HG03108 (cell line): Measurements from ENCODE around the gene MANBA.
"Not testable (repeated sequence)": the region's sequence is repeated elsewhere in the genome, so short reads cannot be mapped to it uniquely, and the experiment has no call there.

Experiments used
- ATAC-seq: cut with Tn5 transposase; IDR thresholded peaks from one replicate; pipeline ENCODE4 v1.9.1; 2021; ENCODE audit warnings: moderate library complexity; ENCODE audit not compliant: unreplicated experiment

Gene MANBA

DNA sequence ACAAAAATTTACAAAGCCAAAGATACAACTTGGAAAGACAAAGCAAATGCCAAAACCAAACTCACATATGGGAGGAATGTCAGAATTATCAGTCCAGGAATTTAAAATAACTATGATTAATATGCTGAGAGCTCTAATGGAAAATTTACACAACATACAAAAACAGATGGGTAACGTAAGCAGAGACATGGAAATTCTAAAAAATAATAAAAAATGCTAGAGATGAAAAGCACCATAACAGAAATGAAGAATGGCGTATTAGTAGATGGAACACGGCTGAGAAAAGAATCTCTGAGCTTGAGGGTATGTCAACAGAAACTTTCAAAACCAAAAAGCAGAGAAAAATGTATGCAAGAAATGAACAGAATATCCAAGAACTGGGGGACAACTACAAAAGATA is 4.1 kb upstream of the MANBA start:
- no peak for ATAC-seq

DNA sequence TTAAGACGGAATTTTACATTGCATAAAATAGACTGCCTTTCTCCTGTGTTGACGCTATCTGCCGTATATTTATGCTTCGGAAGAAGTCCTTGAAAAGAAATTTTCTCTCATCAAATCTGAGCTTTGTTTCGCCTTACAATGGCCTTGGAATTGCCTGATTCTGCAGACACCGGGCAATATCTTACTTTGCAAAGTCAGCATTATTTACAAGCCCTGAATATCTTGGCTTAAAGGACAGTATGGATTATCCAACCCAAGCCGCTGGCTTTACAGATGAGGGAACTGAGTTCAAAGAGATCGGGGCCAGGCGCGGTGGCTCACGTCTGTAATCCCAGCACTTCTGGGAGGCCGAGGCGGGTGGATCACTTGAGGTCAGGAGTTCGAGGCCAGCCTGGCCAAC is 1.1 kb upstream of the MANBA start:
- no peak for ATAC-seq

DNA sequence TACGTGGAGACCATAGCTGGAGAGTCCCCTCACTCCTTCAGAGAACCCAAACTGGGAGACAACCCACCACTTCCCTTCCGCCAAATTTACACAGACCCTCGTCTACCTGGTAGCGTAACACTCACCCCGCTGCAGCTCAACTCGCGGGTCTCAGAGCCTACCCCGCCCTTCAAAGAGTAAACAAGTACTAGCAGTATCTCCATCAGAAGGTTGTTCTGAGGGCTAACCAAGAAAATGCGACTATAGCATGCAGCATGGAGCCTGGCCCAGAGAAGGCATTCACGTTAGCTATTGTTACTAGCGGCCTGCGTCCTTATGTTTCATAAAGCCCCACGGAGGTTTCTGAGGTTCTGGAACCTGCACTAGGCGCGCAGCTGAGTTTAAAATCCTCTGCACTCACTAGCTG is 531 bp upstream of the MANBA start:
- ATAC-seq, result no peak

DNA sequence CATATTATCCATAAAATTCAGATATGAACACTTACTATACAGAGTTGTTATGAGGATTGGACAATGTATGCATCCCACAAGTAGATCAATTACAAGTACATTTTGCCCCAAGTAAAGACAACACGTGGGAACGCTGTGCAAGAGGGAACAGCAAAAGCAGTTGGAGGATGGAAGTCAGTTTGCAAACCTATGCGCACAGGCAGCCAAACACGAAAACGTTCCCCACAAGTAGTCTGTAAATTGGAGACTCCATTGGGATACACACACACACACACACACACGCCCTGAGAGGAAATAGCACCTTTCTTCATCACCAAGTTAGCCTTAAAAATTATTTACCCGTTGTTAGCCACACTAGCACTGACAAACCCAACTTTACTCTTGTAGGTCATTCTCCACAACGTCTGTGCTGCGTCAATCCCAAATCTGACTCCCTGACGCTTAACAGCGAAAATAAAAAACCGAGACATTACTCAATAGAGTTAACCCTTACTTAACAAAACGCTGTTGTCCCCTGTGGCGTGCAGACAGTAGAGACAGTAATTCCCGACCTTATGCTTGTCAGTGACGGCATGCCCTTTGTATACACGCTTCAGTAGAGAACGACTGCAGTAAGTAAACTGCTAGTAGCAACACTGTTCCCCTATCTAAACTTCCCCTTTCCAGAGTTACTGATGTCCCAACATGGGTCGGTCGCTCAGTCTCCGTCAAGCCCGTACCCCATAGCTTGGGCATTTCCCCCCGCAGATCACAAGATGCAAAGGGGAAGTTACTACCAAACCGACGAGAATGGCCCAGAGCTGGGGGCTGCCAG is 730 bp downstream of the MANBA start:
- peak; percentile 45 for ATAC-seq

DNA sequence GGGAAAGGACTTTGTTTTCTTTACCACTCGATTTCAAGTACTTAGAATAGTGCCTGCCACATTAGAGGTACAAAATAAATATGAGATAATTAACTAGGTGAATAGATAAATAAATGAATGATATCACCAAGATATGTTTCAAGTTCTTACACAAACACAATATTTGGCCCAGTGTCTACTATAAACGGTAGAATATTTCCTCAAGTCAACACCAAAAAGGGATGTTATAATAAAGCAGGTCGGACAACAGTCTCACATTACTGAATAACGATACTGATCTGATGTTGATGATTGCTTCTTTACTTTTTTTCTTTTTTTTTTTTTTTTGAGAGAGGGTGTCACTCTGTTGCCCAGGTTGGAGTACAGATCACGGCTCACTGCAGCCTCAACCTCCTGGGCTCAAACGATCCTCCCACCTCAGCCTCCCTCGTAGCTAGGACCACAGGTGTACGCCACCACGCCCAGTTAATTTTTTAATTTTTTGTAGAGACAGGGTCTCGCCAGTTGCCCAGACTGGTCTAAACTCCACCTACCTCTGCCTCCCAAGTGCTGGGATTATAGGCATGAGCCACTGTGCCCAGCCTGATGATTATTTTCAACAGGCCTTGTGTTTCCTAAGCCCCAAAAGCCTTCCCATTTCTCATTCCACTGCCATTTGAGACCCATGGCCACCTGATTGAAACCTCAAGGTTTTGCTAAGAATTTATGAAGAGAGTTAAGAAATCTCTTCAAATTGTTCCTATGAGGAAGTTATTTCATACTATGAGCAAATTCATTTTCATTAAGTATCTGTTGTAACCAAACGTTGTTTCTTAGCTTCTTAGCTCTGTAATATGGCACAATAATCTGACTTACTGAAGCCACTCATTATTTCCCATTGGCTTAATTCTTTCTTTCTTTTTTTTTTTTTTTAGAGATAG is 2.3 kb downstream of the MANBA start:
- no peak for ATAC-seq

DNA sequence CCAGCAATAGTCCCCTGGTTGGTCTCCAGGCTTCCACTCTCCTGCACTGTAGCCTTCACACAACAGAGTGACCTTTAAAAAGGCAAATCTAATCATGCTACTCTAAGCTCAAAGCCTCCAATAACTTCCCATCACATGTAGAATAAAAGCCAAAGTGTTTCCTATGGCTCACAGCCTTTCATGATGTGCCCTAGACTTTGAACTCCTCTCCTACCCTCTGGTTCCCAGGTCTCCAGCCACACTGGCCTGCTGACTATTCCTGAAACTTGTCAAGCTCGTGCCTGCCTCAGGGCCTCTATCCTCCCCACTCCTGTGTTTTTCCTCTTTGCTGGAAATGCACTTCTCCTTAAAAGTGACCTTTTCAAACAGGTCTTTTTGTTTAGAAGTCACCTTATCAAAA is 3.1 kb downstream of the MANBA start:
- no peak for ATAC-seq

DNA sequence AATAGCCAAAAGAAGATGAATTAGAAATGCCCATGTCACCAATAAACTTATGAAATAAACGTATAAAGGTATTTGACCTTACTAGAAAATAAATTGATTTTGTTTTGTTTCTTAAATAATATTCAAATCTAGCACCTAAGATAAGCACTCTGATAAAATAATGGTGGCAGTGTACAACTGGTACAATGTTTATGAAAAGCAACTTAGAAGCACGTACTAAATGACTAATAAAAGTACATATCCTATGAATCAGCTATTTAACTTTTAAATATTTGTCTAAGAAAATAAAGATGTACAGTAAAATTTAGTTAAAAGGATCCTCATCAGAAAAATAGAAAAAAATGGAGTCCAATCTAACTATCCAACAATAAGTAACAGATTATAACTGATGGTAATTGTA is 6.7 kb downstream of the MANBA start:
- ATAC-seq, result no peak

DNA sequence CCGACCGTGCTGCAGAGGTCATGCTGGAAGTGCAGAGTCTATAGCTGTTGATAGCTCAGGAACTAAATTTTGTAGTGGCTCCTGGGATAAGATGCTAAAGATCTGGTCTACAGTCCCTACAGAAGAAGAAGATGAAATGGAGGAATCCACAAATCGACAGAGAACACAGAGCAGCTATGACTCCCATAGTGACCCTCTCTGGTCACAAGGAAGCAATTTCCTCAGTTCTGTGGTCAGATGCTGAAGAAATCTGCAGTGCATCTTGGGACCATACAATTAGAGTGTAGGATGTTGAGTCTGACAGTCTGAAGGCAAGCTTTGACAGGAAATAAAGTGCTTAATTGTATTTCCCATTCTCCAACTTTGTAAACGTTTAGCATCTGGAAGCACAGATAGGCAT is 8.8 kb downstream of the MANBA start:
- ATAC-seq, result no peak

DNA sequence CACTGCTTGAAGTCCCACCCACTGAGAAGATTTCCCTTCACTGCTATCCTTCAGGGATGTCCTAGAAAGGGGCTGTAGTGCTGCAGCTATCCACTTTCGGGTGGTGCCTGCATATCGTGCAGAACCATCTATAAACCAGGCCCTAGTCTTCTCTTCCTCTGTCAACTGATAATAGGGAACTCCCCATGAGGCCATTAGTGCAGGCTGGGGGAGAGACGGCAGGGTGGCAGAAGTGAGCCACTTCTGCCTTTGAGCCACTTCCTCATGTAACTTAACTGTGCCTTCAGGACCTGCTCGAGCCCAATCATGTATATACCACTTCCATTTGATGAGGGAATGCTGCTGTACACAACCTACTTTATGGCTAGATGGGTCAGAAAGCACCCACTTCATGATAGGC is 17.4 kb downstream of the MANBA start:
- ATAC-seq, result peak; percentile 97

DNA sequence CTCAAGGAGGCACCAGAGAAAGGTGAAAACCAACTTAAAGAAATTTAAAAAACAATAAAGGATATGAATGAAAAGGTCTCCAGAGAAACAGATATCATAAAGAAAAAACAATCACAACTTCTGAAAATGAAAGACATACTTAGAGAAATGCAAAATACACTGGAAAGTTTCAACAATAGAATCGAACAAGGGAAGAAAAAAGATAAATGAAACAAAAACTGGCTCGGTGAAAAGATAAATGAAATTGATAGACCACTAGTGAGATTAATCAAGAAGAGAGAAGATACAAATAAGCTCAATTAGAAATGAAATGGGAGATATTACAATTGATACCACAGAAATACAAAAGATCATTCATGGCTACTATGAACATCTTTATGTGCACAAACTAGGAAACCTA is 22.0 kb downstream of the MANBA start:
- ATAC-seq, result not testable (repeated sequence)

DNA sequence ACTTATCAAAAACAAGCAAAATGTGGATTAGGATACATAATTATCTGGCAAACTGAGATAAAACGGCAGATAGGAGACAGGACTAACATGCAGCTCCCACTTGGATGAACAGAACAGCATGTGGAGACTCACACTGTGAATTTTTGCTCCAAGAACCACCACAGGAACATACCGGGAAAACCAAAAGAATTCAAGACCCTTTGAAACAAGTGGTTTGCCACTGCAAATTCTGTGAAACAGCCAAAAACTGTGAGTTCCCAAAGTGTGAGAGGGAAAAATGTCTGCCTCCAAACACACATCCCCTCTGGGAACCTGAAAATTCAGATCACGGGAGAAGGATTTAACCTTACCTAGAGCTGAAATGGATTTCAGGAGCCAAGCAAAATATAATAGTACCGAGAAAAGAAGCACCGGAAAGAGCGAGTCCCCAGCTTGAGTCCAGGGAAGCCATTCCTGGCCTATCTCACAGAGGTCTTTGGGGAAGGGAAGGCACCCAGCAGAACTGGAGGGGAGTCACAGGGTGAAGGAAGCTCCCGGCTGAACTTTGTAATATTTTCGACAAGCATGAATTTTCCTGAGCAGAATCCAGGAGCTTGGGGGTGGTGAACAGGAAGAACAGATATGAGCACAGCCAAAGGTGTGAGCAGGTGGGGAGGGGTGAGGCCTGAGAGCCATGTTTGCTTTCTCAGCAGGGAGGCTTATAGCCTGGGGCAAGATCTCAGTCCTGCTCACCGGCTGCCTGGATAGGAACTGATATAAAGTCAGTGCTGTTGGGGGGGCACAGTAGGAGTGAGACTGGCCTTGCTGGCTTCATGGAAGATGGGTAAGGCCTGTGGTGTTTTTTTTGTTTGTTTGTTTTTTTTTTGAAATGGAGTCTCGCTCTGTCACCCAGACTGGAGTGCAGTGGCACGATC is 23.9 kb downstream of the MANBA start:
- no peak for ATAC-seq

DNA sequence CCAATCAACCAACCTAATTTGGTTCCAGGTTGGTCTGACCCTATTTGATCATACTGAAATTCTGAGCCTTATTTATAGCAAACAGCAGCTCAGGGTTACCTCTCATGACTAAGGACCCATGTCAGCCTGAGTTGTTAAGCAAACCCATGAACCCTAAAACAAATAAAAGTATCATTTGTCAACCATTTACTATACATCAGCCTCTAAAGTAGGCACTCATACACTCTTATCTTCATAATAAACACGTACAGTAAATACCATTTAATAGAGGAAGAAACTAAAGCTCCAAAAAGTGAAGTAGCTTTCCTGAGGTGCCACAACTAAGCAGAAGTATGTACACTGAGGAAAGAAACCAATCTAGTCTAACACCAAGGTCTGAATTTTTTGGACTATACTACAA is 25.2 kb downstream of the MANBA start:
- ATAC-seq, result no peak

DNA sequence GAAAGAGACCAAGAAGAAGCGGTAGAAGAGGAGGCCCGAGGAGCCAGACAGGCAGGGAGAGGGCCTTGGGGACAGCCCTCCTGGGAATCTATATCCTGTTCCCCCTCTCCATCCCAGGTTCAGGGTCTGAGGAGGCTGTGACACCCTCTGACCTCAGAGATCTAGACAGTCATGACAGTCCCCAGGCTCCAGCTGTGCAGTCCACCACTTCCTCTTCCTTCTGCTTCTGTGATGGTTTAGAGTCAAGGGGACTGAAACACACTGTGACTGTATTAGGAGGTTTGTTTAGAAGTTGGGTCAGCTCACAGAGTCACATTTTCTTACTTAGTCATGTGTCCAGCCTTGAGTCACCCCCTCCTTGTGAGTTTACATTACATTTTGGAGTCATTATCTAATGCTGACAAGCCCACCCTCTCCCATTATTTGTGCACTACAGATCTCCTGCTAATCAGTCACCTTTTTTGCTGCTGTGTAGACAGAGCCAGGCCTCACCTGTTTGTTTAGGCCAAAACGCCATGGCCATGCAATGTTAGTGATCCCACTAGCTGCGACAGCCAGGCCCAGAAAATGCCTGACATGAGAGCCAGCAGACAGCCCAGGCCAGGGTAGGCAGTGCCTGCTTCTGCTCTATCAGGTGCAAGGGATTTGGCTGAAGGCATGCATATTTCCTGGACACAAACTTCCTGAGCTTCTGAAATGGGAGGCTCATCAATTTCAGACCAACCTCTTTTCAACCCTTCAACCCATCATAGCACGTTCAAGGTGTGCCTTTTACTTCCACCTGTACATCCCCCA is 26.0 kb downstream of the MANBA start:
- peak; percentile 100 for ATAC-seq

DNA sequence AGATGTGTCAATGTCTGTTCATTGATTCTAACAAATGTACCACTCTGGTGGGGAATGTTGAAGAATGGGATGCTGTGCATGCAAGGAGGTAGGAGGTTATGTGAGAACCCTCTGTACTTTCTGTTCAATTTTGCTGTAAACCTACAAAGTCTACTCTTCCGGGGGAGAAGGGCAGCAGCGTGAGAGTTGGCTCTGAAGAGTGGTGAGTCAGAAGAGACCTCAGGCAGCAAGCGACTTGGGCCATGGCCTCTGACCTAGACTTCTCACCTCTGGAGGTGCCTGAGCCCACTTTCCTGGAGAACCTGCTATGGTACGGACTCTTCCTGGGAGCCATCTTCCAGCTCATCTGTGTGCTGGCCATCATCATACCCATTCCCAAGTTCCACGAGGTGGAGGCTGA is 26.7 kb downstream of the MANBA start:
- ATAC-seq, result no peak

DNA sequence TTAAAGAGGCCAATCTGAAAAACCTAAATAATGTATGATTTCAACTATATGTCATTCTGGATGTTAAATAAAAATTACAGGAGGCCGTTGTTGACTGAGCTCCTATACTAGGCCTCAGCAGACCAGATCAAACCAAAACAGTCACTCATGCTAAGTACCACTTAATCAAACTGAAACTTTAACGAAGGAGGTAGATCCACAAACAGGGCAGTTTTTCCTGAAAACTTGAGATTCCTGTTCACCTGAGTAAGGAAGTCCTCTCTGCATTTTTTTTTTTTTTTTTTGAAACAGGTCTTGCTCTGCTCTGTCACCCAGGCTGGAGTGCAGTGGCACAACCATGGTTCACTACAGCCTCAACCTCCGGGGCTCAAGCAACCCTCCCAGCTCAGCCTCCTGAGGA is 27.7 kb downstream of the MANBA start:
- ATAC-seq, result no peak

DNA sequence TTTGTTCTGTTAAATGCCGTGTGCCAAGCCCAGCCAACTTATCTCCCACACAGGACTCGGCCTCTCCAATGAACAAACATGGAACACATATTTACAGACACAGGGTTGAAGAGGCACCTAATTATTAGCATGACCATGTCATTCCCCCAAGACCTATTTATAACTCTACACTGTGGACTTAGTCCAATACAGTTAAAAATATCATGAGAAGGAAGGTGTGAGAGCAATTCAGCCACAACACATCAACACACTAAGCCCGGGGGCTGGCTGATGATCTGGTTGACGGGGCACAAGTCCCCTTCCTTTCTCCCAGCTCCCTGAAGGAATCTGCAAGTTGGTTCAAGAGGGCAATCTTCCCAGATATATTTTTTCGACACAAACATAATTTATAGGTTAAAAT is 28.1 kb downstream of the MANBA start:
- ATAC-seq, result no peak

DNA sequence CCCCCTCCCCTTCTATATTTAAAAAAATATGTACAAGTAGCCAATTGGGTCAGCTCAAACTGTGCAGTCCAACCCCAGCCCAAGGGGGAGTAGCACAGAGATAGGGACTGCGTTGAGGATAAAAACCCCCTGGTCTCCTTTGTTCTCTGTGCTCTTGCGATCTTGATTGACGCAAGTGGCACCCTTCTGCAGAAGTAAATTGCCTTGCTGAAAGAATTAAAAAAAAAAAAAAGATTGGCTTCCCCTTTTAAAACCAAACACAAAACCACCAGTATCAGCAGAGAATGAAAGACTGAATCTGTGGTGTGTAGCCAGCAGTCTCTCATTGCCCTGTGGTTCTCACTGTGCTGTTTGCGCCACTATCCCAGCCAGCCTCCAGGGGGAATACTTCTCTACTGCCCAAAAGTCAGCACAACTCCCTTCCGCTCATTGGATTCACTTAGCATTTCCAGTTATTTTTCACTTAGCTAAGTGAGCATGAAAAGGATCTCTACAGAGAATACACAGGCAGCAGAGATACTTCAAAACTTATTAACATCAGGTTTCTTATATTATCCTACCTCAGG is 29.7 kb downstream of the MANBA start:
- ATAC-seq, result no peak

DNA sequence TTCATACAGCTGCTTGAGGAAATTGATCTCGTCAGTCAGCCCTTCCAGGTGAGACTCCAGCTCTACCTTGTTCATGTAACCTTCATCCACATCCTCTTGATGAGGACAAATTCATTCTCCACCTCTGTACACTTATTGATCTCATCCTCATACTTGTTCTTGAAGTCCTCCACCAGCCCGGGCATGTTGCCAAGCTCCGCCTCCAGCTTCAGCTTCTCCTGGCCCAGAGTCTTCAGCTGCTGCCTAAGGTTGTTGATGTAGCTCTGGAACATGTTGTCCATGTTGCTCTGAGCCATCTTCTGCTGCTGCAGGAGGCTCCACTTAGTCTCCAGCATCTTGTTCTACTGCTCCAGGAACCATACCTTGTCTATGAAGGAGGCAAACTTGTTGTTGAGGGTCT is 31.3 kb downstream of the MANBA start:
- ATAC-seq, result not testable (repeated sequence)

DNA sequence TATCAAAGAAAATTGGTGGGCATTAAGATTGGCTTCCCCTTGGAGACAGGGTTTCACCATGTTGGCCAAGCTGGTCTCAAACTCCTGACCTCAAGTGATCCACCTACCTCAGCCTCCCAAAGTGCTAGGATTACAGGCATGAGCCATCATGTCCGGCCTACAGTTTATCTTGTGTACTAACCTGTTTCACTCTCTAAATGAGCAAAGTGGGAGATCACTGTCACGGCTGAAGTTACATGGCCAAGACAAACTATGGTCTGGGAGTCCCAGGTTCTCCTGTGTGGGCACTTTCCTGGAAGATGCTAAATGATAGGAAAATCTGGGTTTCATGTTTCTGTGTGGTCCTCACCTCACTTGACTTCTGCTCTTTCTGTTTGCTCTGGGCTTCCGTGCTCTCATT is 33.8 kb downstream of the MANBA start:
- ATAC-seq, result not testable (repeated sequence)

DNA sequence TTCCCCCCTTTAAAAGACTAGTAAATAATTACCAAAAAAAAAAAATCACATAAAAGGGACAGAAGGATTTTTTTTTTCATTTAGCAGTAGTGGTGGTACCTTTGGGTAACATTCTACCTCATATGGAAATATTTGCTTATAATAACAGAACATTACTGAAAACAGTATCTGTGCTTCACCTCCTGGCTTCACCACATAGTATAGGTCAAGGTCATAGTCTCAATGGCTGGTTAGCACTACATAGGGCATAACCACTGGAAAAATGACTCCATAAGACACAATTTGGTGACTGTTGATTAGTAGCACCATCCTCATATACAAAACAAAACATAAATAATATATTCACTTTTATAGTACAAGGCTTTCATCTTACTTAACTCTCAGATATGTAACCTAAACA is 34.7 kb downstream of the MANBA start:
- no peak for ATAC-seq
